Mucosa of stomach (tissue), 1 donor: ENCODE data around the gene SLC43A2.

Experiments used
- H3K27me3 ChIP-seq: one replicate; pipeline ENCODE4 v1.7.0; 2013; ENCODE audit warnings: mild to moderate bottlenecking, low read length; ENCODE audit not compliant: control insufficient read depth, insufficient read depth
- H3K36me3 ChIP-seq: one replicate; pipeline ENCODE4 v1.7.0; 2013; ENCODE audit warnings: low read length; ENCODE audit not compliant: control insufficient read depth, insufficient read depth
- H3K4me1 ChIP-seq: one replicate; pipeline ENCODE4 v1.7.0; 2013; ENCODE audit warnings: mild to moderate bottlenecking, low read length; ENCODE audit not compliant: control insufficient read depth, insufficient read depth
- H3K4me3 ChIP-seq: one replicate; pipeline ENCODE4 v1.7.0; 2013; ENCODE audit warnings: low read length
- H3K9ac ChIP-seq: one replicate; pipeline ENCODE4 v1.7.0; 2013; ENCODE audit warnings: mild to moderate bottlenecking, low read length, moderate library complexity
- H3K9me3 ChIP-seq: one replicate; pipeline ENCODE4 v1.7.0; 2013; ENCODE audit warnings: mild to moderate bottlenecking, low read length, moderate library complexity; ENCODE audit not compliant: control insufficient read depth
- donor health status: Pancreatic carcinoma.

The SLC43A2 gene

GRCh38 chr17:1519678-1520077 lies 109.0 kb downstream of the SLC43A2 start:
- Histone ChIP-seq H3K4me3 (no peak overlapping the region), H3K36me3 (peaks cover 6% of the 10 kb centered on the region), H3K9ac (no peak overlapping the region), H3K27me3 (no peaks in the 10 kb centered on the region), H3K4me1 (peaks cover 17% of the 10 kb centered on the region), H3K9me3 (no peaks in the 10 kb centered on the region)
